HFFc6 (cell line): ENCODE measurements around the gene THEM5. TPM values are rescaled to one million over a fixed set of nuclear protein-coding genes. Genes with fewer than 3 reads are reported as not detected.

Experiments
- DNase-seq: peaks from one replicate; pipeline ENCODE4 v3.0.0-alpha.2; 2018
- H3K27ac Mint-ChIP-seq: 2 replicates; pipeline ENCODE4 v1.8.0; 2020; ENCODE audit warnings: mild to moderate bottlenecking, mixed read lengths
- H3K27me3 Mint-ChIP-seq: 2 replicates; pipeline ENCODE4 v1.8.0; 2021; ENCODE audit warnings: mild to moderate bottlenecking, moderate library complexity, mixed read lengths; ENCODE audit not compliant: insufficient read depth
- H3K36me3 Mint-ChIP-seq: 2 replicates; pipeline ENCODE4 v1.8.0; 2021; ENCODE audit warnings: low read depth, mixed read lengths
- H3K4me1 Mint-ChIP-seq: 2 replicates; pipeline ENCODE4 v1.8.0; 2020; ENCODE audit warnings: low read depth, mixed read lengths
- H3K4me3 Mint-ChIP-seq: 2 replicates; pipeline ENCODE4 v1.8.0; 2020; ENCODE audit warnings: mild to moderate bottlenecking, moderate library complexity, mixed read lengths
- H3K9me3 Mint-ChIP-seq: 2 replicates; pipeline ENCODE4 v1.8.0; 2020; ENCODE audit warnings: mild to moderate bottlenecking, mixed read lengths
- CTCF ChIP-seq: fragments of 200-600 bp; sonication (generic); IDR thresholded peaks from 2 replicates; pipeline ENCODE4 v1.5.0; 2021; ENCODE audit warnings: antibody characterized with exemption, mild to moderate bottlenecking
- total RNA-seq, 6 experiments: library from RNA; stranded (reverse); fragmentation: NEBNext Ultra II Directional; extraction: Animal tissue kit (Norgen Biotek cat#: 25700); gene quantifications; 2 replicates in 1 of 6; 3 replicates in 5 of 6; pipeline ENCODE4 v1.2.3, GENCODE V29; 2021

Gene THEM5
- total RNA-seq, 6 experiments from 2014 or later = not detected

GRCh38 chr1:151846062-151846568 lies 7.4 kb downstream of the THEM5 start:
- Mint-ChIP-seq H3K4me3 (no peak overlapping the region), H3K27me3 (peaks cover 52% of the 10 kb centered on the region), H3K4me1 (peaks cover 16% of the 10 kb centered on the region), H3K9me3 (no peaks in the 10 kb centered on the region), H3K36me3 (no peaks in the 10 kb centered on the region), H3K27ac (no peak overlapping the region)
- TF ChIP-seq CTCF = no peak; the same call in 1 of the 2 replicates
- DNase-seq = peak; percentile 24

- Mint-ChIP-seq H3K36me3 (no peaks in the 10 kb centered on the region), H3K9me3 (no peaks in the 10 kb centered on the region), H3K27ac (no peak overlapping the region), H3K27me3 (peaks cover 47% of the 10 kb centered on the region), H3K4me1 (peaks cover 21% of the 10 kb centered on the region), H3K4me3 (no peak overlapping the region)
- no peak for TF ChIP-seq CTCF
- DNase-seq = no peak
These were observed 10.1 kb downstream of the THEM5 start for GRCh38 chr1:151843398-151843797.

- peaks cover 22% of the 10 kb centered on the region for H3K4me1 Mint-ChIP-seq
- H3K27me3 Mint-ChIP-seq = peaks cover 43% of the 10 kb centered on the region
- TF ChIP-seq CTCF = no peak
- H3K36me3 Mint-ChIP-seq = no peaks in the 10 kb centered on the region
- H3K4me3 Mint-ChIP-seq = no peak overlapping the region
- no peak overlapping the region for H3K27ac Mint-ChIP-seq
- peak; percentile 8 for DNase-seq
- H3K9me3 Mint-ChIP-seq = no peaks in the 10 kb centered on the region
These were observed 12.4 kb downstream of the THEM5 start for GRCh38 chr1:151841141-151841540.

GRCh38 chr1:151840421-151840820 lies 13.1 kb downstream of the THEM5 start:
- TF ChIP-seq CTCF = no peak
- peaks cover 18% of the 10 kb centered on the region for H3K4me1 Mint-ChIP-seq
- no peak overlapping the region for H3K4me3 Mint-ChIP-seq
- H3K27me3 Mint-ChIP-seq = peaks cover 42% of the 10 kb centered on the region
- no peak for DNase-seq
- H3K36me3 Mint-ChIP-seq = no peaks in the 10 kb centered on the region
- H3K27ac Mint-ChIP-seq = no peak overlapping the region
- no peaks in the 10 kb centered on the region for H3K9me3 Mint-ChIP-seq

GRCh38 chr1:151839457-151840403 lies 13.8 kb downstream of the THEM5 start, which contains the start of gene C2CD4D:
C2CD4D (minus strand) TSS chr1:151839820; CDS start chr1:151838989, 831 bp downstream.
- Mint-ChIP-seq H3K27me3 (peaks cover 40% of the 10 kb centered on the region), H3K4me3 (no peak within 1 kb of the TSS), H3K36me3 (no peaks in the 10 kb centered on the region), H3K9me3 (no peaks in the 10 kb centered on the region), H3K27ac (no peak within 1 kb of the TSS), H3K4me1 (peaks cover 18% of the 10 kb centered on the region)
- no peak for DNase-seq
- no peak for TF ChIP-seq CTCF
